Natural killer cell treated with Interleukin-12 subunit alpha and Interleukin-12 subunit beta and Interleukin-15 and Interleukin-18, amount 100 ng/mL, for 72 hours (primary cell): ENCODE measurements around the gene IFT57. TPM values are rescaled to one million over a fixed set of nuclear protein-coding genes. Genes with fewer than 3 reads are reported as not detected.

Source experiments
- ATAC-seq, 2 donors: fragments of 150-1000 bp; cut with Tn5 transposase in 1 of 2; sonication (Bioruptor Pico), chemical (Tn5 transposase) in 1 of 2; 2 replicates each; pipeline ENCODE4 v1.10.0; 2021
- DNase-seq: peaks from one replicate; pipeline ENCODE4 v3.0.0; 2022; ENCODE audit warnings: low spot score
- H3K27ac Mint-ChIP-seq, 2 donors: 1 replicate in 1 of 2; 2 replicates in 1 of 2; pipeline ENCODE4 v1.8.0; 2022; ENCODE audit warnings: mixed read lengths in 2 of 2, mild to moderate bottlenecking in 1 of 2, moderate library complexity in 1 of 2
- H3K27me3 Mint-ChIP-seq, 2 donors: 1 replicate in 1 of 2; 2 replicates in 1 of 2; pipeline ENCODE4 v1.8.0; 2022; ENCODE audit warnings: mixed read lengths in 2 of 2
- H3K36me3 Mint-ChIP-seq: one replicate; pipeline ENCODE4 v1.8.0; 2022; ENCODE audit warnings: mixed read lengths
- H3K4me1 Mint-ChIP-seq, 2 donors: 1 replicate in 1 of 2; 2 replicates in 1 of 2; pipeline ENCODE4 v1.8.0; 2022; ENCODE audit warnings: low read depth in 2 of 2, mixed read lengths in 2 of 2, mild to moderate bottlenecking in 1 of 2
- H3K4me3 Mint-ChIP-seq: one replicate; pipeline ENCODE4 v1.8.0; 2022; ENCODE audit warnings: mixed read lengths
- H3K9me3 Mint-ChIP-seq: 2 replicates; pipeline ENCODE4 v1.8.0; 2022; ENCODE audit warnings: mixed read lengths
- total RNA-seq, 2 donors: library from RNA; stranded (reverse); gene quantifications; one replicate each; pipeline ENCODE4 v1.2.3, GENCODE V29; 2022

IFT57 gene
- total RNA-seq, 2 donors from 2014 or later, result 16.4 to 32.1 TPM

DNA sequence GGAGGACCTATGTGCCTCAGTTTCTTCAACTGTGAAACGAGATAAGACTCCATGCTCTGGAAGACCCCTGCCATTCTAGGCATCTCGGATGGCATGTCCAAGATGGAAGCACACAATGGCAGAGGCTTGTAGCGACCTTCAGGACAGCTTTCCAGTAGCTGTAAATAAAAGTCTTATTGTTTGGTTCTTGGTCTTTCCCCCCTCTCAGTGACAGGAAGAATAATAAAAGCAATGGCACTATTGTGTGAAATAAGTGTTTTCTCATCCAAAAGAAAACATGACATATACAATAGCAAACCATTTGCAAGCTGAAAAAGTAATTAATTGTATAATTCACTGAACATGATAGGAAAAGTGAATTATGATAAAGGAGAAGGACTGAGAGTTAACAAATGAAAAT lies 98.9 kb downstream of the IFT57 start:
- Mint-ChIP-seq H3K9me3 (peaks cover 10% of the 10 kb centered on the region), H3K4me3 (no peak overlapping the region), H3K27ac (peak overlapping the region; percentile 97 to 100), H3K27me3 (no peaks in the 10 kb centered on the region), H3K36me3 (peaks cover 16% of the 10 kb centered on the region), H3K4me1 (peaks cover 47 to 58% of the 10 kb centered on the region in 2 donors)
- ATAC-seq (no peak), DNase-seq (no peak)

DNA sequence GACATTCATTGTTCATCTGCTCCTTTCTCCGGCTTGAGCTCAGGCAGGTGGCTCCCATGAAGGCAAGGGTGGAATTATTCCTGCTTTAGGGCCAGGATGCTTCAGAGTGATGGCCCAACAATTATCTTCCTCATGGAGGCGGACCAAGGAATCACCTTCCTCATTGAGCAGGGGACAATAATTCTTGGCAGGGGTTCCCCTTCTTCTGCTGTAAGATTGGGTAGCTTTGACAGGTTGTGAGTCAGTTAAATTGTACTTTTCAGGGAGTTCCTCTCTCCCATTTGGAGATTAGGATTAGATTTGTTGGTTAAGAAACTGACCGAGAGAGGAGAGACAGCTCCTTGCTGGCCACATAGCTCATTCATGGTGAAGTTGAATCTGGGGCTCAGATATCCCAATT lies 99.9 kb downstream of the IFT57 start:
- Mint-ChIP-seq H3K27ac (peak overlapping the region; percentile 97 to 100), H3K27me3 (no peaks in the 10 kb centered on the region), H3K9me3 (peaks cover 5% of the 10 kb centered on the region), H3K4me1 (peaks cover 48 to 54% of the 10 kb centered on the region in 2 donors), H3K36me3 (peaks cover 8% of the 10 kb centered on the region), H3K4me3 (no peak overlapping the region)
- ATAC-seq, result no peak
- DNase-seq, result no peak

DNA sequence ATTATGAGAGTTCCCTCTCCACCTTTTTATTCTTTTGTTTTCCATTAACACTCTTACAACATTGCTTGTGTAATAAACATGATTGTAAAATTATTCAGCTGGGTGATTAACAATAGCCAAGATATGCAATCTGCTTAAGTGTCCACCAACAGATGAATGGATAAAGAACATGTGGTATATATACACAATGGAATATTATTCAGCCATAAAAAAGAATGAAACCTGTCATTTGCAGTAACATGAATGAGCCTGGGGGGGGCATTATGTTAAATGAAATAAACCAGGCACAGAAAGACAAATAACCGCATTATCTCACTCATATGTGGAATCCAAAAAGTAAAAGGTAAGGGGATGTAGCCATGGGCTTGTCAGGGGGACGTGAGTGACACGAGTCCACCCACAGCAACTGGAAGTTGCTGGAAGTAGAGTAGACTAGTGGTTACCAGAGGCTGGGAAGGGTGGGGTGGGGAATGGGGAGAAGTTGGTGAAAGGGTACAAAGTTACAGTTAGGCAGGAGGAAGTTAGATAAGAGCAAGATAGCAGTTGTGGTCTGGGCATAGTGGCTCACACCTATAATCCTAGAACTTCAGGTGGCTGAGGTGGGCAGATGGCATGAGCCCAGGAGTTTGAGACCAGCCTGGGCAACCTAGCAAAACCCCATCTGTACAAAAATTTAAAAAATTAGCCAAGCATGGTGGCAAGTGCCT lies 102.7 kb downstream of the IFT57 start:
- ATAC-seq, result no peak
- no peak overlapping the region for H3K4me3 Mint-ChIP-seq
- no peaks in the 10 kb centered on the region for H3K36me3 Mint-ChIP-seq
- H3K9me3 Mint-ChIP-seq, result peaks cover 4% of the 10 kb centered on the region
- peak overlapping the region in 1 of 2 donors; percentile 32 for H3K27ac Mint-ChIP-seq
- H3K27me3 Mint-ChIP-seq, result no peaks in the 10 kb centered on the region
- DNase-seq, result no peak
- peaks cover 26 to 33% of the 10 kb centered on the region in 2 donors for H3K4me1 Mint-ChIP-seq

DNA sequence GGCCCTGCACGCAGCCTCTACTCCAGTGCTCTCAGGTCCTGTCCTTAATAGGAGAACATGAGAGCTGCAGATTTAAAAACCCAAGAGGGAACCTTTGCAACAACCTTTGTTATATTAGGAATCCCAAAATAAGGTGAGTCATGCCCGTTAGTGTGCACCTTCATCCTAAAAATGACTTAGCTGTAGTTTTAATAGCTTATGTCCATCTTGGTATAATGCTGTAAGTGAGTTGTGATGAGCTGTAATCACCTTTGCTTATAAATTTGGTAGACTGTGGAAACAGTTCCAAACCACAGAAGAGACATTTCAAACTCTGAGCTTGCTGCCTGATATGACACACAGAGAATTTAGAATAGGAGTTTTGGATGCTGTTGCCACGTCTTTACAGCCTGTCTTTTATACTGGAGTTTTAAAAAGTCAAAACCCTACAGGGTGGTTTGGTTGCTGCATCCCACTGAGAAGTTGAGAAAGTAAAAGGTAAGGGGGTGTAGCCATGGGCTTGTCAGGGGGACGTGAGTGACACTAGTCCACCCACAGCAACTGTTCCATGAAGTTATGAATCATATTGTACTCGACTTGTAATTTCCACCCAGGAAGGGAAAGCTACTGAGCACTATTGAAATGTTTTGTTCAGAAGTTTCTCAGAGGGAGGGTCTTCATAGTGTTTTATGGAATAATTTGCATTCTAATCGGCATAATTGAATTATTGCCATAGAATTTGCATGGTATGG lies 104.0 kb downstream of the IFT57 start:
- Mint-ChIP-seq H3K4me3 (no peak overlapping the region), H3K27ac (peak overlapping the region; percentile 32 to 38), H3K9me3 (peaks cover 4% of the 10 kb centered on the region), H3K4me1 (peaks cover 13 to 21% of the 10 kb centered on the region in 2 donors), H3K27me3 (no peaks in the 10 kb centered on the region), H3K36me3 (no peaks in the 10 kb centered on the region)
- peak in 1 of 2 donors; percentile 46 for ATAC-seq
- DNase-seq, result no peak

DNA sequence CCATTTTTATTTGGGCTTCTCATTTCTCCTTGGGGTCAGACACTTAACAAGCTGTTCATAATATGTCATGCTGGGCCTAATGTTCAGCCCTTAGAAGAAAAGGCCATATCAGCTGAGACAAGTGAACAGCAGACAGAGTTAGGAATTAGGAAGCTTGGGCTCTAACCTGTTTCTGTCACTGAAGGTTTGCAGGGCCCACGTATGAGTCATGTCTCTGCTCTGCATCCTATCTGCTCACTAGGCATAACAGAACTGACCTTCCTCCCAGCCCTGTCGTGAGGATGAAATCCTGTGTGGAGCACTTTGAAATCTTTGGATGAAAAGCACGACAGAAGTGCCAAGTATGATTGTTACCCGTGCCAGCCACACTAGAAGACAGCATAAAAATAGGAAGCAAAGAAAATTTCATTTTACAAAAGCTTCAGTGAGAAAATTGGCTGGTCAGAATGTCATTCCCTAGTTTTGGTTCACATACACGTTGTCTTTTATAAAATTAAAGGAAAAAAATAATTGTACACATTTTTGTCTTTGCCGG lies 104.9 kb downstream of the IFT57 start:
- H3K9me3 Mint-ChIP-seq, result peaks cover 4% of the 10 kb centered on the region
- no peak for ATAC-seq
- no peak overlapping the region for H3K27ac Mint-ChIP-seq
- H3K4me3 Mint-ChIP-seq, result no peak overlapping the region
- DNase-seq, result no peak
- no peaks in the 10 kb centered on the region for H3K27me3 Mint-ChIP-seq
- no peaks in the 10 kb centered on the region for H3K36me3 Mint-ChIP-seq
- H3K4me1 Mint-ChIP-seq, result peaks cover 11 to 16% of the 10 kb centered on the region in 2 donors

DNA sequence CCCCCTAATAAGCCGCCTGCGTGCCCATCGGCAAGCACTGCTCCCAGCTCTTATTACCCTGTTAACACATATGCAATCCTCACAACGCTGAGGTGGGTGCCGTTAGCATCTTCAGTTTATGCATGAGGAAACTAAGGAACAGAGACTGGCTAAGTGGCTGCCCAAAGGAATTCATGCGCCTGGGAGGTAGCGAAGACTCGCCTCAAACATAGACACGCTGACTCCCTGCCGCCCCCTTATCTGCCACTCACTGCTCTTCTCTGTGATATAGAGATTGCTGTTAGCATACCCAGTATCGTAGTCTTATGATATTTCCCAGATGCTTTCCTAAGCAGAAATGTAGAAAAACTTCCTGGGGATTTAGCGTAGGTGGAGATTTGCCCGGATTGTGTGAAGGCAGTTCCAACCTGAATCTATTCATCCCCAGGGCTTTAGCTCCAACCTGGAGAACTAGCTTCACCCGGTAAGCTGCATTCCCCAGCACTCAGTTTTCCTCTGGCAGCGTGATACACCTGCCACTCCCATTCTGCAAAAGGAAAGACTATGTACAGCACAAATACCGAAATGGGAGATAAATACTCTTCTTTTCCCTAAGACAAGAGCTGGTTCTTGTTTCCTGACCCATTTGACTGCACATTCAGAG lies 107.7 kb downstream of the IFT57 start:
- H3K27me3 Mint-ChIP-seq, result no peaks in the 10 kb centered on the region
- H3K4me3 Mint-ChIP-seq, result no peak overlapping the region
- H3K9me3 Mint-ChIP-seq, result peaks cover 2% of the 10 kb centered on the region
- H3K4me1 Mint-ChIP-seq, result peaks cover 10 to 11% of the 10 kb centered on the region in 2 donors
- H3K36me3 Mint-ChIP-seq, result no peaks in the 10 kb centered on the region
- no peak for DNase-seq
- no peak for ATAC-seq
- no peak overlapping the region for H3K27ac Mint-ChIP-seq

DNA sequence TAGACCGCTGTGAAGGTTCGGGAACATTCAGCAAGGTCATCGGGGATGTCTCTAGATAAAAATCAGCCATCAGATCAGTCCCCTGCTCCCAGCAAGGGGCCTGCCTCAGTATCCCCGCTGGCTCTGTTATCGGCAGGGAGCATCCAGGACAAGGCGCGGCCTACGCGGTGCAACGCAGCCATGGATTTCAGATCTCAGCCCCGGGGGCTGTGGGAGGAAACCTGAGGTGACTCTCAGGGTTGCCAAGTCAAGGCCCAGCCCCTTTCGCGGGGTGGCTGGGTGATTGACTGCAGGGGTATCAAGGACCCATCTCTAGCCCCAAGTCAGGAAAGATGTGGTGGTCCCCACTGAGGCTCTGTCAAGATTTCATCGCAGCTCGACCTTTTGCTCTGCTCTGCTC lies 108.2 kb downstream of the IFT57 start:
- ATAC-seq (no peak), DNase-seq (no peak)
- Mint-ChIP-seq H3K36me3 (no peaks in the 10 kb centered on the region), H3K4me1 (peaks cover 7 to 11% of the 10 kb centered on the region in 2 donors), H3K9me3 (no peaks in the 10 kb centered on the region), H3K4me3 (no peak overlapping the region), H3K27me3 (no peaks in the 10 kb centered on the region), H3K27ac (no peak overlapping the region)

DNA sequence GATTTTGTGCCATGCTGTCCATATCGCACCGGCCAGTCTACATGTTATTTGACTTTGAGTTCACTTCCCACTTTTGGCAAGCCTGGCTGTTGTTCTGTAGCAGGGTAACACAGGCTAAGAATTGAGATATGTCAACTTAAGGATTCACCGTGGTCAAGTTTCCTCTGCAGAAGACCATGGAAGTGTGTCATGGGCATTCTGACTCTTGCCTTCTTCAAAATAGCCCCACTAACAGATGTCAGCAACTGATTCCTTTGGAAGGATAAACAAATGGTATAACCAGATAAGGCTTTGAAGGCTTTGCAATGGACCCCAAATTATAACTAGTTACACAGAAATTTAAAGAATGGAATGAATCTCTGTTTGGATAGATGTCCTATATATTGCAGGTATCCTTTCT lies 111.3 kb downstream of the IFT57 start:
- H3K27me3 Mint-ChIP-seq, result no peaks in the 10 kb centered on the region
- no peak overlapping the region for H3K4me3 Mint-ChIP-seq
- H3K36me3 Mint-ChIP-seq, result no peaks in the 10 kb centered on the region
- ATAC-seq, result no peak
- no peaks in the 10 kb centered on the region for H3K9me3 Mint-ChIP-seq
- DNase-seq, result no peak
- no peak overlapping the region for H3K27ac Mint-ChIP-seq
- peaks cover 0 to 3% of the 10 kb centered on the region in 2 donors for H3K4me1 Mint-ChIP-seq

Other genes starting within 250 kb of the IFT57 start
- gene CD47, start 131.4 kb downstream of the IFT57 start, total RNA-seq, result 100 to 1,000 TPM in 1 of 2 donors, 10 to 100 TPM in 1; 82.6 to 113 TPM
- gene HHLA2, start 74.1 kb upstream of the IFT57 start, total RNA-seq, result under 1 TPM in 1 of 2 donors, not detected in 1; 0.81 TPM